IPS DF 19.7 (cell line): Measurements from ENCODE around the gene PCBP4.
A peak's percentile ranks its signal among the peaks of the same experiment; 100 is the strongest.
"Not testable (repeated sequence)": the region's sequence is repeated elsewhere in the genome, so short reads cannot be mapped to it uniquely, and the experiment has no call there.

Source experiments
- DNase-seq: peaks from one replicate; pipeline ENCODE4 v3.0.0-alpha.2; 2013; ENCODE audit warnings: low read depth, low spot score

The PCBP4 gene

DNA sequence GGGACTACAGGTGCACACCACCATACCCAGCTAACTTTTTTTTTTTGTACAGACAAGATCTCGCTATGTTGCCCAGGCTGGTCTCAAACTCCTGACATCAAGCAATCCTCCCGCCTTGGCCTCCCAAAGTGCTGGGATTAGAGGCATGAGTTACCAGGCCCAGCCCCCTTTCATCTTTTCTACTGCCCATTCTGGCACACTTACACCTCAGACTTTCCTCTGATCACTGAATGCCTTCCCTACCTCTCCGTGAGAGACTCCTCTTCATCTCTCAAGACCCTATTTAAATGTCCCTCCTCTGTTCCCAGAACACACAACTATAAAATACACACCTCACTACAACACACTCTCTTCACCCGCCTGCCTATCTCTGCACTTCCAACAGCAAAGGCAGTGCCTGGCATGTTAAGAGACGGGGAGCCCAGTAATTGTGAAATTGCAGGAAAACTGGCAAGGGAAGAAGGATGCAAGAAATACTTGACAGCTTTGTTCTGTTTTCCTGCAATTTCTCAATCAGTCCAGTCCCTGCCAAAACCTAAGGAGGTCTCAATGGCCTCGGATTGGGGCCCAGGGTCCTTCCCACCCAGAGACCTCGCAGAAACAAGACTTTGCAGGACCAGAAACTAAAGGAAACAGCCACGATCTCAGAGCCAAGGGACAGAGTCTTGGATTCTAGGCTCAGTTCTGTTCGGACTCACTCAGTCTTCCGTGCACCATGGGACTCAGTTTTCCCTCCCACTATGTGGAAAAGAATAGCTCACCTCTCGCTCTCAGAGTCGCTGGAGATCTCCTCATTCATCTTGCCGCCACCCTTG is 26.4 kb downstream of the PCBP4 start:
- DNase-seq, result no peak

DNA sequence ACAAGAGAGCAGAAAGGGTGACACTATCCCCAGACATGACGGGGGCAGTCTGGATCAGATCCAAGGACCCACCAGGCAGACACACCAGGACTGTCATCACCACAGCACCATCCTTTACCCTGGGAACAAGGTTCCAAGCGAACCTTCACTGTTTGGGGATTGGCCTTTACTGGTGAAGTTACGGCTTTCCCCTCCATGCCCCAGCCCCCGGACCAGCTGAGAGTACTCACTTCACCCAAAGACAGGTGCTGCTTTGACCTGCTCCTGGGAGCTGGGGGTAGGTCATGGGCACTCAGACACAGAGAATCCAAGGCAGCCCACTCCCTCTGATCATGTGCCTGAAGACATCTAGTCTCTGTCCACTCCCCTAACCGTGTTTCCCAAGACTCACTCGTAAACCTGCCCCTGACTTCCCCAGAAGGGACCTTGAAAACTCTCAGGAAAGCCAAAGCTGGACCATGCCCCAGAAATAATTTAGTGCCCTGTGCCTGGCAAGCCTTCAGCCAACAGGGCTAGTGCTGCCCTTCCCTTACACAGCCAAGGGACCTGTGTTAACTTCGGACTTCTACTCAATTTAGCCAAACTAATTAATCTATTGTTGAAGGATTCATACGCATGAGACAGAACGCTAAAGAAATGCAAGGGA is 28.4 kb downstream of the PCBP4 start:
- DNase-seq, result no peak

DNA sequence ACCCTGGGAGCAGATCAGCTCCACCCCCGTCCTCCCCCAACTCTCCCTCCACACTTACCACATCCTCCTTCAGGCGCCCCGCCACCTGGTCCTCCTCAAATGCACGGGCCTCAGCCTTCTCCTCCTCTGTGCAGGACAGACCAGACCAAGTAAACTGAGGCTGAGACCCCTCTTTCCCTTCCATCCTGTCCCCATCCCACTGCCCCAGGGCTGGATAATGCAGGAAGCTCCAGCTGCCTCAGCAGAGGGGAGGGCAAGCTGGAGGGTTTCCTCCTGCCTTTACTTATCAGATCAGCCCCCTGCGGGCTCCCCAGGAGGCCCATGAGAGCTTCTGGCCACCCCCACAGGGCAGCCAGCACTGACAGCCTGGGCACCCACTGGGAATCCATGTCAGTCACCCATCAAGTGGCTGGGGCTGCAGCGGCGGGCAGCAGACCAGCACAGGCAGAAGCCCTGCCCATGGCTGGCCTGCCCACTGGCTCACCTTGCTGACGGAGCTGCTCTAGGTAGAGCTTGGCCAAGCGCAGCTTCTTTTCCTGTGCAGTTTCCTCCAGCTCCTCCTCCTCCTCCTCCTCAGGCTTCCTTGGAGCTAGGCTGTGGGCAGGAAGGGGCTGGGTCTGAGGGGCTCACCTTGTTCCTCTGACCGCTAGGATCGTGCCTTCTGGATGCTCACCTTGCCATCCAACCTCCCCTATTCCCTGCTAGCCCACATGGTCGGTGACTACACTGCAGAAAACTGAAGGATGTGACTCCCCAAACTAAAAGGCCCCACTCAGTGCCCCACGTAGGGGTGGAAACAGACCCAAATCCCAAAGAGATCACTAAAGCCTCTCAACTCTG is 29.4 kb downstream of the PCBP4 start:
- DNase-seq, result no peak

DNA sequence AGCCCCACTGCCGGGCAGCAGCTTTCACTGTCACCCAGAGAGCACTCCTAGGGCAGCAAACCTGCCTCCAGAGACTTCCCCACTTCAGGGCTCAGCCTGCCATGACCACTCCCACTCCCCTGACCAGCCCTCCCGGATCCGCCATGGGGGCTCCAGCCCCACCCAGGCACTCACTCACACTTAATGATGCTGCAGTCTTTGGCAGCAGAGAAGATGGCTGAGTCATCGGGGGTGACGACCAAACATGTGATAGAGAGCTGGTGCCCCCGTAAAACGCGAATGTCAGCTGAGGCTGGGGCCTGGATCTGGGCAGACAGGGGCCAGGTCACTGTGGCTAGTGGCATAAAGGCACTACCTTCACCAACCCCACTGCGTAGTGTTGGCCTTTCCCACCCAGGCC is 30.2 kb downstream of the PCBP4 start:
- no peak for DNase-seq

DNA sequence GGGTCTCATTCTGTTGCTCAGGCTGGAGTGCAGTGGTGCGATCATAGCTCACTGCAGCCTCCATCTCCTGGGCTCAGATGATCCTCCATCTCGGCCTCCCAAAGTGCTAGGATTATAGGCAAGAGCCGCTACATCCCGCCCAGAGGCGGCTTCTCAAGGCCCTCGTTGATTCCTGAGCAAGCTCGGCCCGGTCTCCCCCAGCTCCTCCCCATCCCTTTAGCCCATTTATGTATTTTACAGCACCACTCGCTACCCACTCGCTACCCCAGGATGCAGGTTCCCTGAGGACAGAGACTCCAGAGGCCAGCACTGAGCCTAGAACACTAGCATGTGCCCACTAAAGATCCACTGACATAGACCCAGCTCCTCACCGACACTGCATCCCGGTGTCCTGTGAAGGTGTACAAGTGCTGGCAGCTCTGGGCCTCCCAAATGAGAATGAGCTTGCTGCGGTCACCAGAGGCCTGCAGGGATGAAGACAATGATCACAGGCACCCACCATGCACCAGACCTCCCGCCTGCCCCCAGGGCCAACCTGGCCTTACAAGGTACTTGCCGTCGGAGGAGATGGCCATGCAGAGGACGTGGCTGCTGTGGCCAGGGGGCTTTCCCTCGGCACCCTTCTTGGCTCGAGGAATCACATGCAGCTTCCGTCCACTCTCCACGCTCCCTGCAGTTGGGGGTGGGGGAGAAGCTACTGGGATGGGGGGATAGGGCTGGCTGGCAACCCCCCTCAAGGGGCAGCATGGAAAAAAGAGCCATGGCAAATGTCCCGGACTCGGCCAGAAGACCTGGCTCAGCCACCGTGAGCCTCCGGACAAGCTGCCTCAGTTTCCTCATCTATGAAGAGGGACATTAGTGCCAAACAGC is 31.1 kb downstream of the PCBP4 start:
- DNase-seq, result no peak

DNA sequence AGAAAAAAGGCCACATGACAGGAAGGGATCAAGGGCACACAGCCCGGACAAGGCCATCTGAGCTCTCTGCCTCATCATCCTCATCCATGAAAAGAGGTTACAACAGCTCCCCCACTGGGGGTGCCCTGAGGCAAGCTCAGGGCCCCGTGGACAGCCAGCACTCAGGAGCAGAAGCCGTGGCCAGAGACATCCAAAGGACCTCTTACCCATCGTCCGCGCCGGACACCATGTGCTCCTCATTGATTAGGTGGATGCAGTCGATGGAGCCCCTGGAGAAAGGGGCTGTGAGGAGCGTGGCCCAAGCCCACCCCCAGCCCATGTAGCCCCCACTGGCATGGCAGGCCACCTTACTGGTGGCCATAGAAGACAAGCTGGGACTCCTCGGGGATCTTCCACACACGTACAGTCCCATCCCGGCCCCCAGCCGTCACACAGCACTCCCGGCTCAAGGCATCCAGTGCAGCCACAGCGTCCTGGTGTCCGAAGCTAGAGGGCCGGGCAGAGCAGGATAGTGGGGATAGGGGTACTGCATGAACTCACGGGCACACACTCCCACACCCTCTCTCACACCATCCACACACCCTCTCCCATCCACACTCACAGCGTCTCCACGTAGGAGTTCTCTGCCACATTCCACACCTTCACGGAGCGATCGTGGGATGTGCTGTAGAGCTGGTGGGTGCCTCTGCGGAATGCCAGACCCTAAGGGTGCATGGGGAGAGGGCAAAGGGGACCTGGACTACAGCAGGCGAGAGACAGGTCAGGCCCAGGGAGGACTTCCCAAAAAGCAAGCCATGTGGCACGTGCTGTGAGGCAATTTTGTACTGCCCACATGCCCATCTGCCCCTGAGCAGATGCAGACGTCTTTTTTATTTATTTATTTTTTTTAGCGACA is 32.0 kb downstream of the PCBP4 start:
- no peak for DNase-seq

DNA sequence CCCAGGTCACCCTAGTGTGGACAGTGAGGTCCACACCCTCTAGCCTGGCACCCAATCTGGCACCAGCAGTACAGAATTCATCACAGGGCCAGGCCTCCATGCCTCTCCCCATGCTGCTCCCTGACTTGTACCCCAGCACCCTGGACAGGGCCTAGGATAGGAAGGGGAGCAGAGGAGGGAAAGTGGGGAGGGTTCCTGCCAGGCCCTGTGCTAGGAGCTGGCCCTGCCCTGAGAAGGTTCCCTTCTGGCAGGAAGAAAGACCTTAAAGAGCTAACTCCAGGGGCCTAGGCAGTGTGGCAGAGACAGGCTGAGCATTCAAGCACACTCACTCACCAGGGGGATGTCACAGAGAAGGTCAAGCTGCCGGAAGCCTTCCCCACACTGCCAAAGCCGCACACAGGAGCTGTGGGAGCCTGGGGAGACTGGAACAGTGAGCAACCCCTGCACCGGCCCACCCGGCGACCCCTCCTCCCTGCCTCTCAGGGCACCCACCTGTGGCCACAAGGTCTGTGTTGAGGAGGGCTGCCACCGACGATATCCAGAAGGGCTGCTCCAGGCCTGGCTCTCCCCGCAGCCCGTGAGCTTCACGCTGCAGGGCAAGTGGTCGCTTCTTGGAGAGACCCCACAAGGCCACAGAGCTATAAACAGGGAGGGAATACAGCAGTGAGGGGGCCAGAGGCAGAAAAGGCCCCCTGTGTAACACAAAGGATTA is 33.0 kb downstream of the PCBP4 start:
- no peak for DNase-seq

DNA sequence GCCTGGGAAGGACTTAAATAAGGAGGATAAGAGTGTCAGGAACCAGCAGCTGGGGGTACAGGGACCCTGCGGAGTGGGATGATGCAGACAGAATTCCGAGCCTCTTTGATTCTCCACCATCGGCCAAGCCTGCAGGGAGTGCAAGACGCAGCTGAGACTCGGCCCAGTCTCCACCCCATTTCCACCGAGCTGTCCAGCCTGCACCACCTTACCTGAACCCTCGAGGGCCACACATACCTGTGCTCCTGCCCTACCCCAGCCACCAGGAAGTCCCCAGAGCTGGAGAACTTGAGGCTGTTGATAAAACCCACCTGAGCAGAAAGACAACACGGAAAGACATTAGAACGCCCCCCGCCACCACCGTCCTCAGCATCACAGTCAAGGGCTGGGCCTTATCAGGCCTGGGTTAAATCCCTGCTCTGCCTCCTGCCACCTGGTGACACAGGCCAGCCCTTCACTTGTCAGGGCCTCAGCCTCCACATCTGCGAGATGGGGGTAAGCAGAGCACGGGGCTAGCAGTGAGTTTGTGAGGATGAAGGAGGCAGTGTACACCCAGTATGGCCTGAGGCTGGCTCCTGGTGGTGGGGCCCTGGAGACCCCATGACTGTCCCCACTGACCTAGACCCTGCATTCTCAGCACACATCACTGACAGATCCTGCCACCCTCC is 33.6 kb downstream of the PCBP4 start:
- DNase-seq, result no peak

DNA sequence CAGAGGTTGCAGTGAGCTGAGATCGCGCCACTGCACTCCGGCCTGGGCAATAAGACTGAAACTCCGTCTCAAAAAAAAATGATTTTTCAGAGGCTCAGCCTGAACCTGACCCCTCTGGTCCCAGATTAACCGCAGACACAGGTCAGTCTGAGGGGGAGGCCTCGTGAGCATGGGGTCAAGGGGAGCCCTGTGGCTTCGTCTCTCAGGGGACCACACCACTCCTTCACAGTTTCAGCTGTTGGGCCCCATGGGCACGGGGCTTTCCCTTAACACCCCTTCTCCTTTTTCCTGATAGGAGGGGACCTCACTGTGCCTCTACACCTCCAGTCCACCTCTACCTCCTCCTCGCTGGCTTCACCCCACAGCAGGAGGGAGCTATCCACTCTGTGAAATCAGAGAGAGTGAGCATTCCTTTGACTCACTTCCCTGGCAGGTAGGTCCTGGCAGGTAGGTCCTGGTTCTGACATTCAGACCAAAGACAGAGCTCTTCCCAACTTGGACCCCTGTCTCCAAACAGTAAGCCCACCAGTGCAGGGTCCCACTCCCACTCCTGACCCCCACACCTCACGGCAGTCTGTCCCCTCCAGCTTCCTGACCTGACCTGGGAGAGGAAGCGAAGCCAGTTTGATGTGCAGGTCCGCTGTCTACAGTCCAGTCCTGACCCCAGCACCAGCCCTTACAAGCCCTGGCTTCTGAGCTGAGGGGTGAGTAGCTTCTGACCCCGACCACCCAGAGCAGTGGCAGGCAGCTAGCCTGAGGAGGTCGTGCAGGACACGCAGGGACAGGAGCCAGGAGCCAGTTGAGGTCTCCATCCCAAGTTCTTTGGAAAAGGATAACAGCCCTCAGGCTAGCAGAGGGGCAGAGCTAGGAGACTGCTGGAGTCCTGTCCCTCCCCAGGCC is 34.5 kb downstream of the PCBP4 start:
- DNase-seq, result no peak

DNA sequence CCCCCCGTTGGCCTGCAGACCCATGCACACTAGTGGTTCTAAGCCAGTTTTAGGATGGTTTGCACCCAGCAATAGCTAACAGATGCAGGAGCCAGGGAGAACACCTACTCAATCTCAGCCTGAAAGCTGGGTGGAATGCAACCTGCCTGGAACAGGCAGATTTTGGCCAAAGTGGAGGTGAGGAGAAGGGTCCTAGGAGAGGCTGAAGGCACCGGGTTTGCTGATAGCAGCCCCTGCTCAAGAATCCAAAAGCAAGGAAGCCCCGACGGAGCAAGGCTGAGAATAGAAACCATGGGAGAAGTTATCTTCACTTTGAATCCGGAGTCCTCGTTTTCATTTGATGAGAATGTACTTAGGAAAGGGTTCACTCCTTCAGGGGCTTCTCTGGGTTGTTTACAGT is 35.5 kb downstream of the PCBP4 start:
- no peak for DNase-seq

DNA sequence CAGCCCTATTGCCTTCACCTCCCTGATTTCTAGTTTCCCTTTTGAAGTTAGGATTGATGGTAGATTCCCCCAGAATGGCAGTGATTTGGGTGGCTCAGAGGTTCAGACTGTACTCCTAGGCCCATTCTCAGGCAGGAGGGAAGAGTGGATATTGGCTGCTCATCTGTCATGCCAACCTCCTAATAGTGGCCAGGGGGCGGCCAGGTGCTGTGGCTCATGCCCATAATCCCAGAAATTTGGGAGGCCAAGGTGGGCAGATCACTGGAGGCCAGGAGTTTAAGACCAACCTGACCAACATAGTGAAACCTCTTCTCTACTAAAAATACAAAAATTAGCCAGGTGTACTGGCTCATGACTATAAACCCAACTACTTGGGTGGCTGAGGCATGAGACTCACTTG is 36.8 kb downstream of the PCBP4 start:
- DNase-seq, result no peak

DNA sequence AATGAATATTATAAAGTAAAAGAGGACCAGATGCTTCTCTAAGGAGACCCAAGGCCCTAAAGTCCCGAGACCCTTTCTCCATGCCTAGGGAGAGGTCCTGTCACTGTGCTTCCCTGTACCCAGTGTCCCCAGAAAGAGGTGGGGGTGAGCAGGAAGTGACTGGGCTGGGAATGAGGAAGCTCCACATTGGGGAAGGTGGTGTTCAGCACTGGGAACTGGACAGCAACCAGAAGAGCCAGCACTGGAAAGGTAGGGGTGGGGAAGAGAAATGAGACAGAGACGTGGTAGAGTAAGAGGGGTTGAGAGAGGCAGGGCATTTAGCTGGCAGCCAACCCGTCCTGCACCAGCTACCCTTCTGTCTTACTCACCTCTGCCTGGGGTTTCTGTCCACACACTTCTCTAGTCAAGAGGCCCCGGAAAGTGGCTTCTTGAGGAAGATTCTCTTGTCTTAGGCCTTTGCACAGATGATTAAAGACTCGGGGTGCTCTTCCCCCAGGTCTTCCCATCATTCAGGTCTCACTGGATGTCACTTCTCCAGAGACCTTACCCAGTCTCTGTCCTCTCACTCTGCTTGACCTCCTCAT is 37.7 kb downstream of the PCBP4 start:
- DNase-seq, result peak; percentile 5

DNA sequence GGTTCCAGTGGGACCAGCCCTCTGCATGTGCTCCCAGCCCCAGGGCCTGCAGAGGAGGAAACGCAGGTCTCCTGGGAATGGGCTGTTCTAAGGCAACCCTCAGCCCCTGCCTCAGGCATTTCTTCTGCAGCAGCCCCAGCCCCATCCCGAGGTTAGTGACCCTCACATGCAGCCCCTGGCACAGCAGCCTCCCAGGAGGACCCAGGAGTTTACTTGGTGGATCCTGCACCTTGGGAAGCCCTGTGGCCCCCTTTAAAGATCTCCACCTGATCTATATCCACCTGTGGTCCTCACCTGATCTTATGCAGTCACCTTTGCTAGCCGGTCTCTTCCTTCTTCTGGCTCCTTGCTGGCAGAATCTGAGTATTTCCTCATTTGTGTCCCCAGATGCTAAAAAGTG is 38.3 kb downstream of the PCBP4 start:
- not testable (repeated sequence) for DNase-seq

DNA sequence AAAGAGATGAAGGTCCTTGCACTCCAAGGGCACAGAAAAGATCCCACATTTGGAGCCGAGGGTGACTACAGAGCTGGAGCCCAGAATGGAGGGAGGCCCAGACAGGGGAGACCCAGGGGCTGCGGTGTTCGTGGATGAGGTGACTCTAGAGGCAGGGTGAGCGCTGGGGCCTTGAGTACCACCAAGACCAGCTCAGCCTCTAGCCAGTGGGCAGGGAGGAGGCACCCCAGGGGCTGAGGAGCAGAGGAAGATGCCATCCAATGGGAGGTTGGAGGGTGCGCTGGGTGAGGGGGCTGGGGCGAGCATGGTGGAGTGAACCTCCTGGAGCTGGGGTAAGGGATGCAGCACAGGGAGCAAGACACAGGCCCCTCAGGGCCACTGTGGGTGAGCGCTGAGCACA is 38.8 kb downstream of the PCBP4 start:
- no peak for DNase-seq

DNA sequence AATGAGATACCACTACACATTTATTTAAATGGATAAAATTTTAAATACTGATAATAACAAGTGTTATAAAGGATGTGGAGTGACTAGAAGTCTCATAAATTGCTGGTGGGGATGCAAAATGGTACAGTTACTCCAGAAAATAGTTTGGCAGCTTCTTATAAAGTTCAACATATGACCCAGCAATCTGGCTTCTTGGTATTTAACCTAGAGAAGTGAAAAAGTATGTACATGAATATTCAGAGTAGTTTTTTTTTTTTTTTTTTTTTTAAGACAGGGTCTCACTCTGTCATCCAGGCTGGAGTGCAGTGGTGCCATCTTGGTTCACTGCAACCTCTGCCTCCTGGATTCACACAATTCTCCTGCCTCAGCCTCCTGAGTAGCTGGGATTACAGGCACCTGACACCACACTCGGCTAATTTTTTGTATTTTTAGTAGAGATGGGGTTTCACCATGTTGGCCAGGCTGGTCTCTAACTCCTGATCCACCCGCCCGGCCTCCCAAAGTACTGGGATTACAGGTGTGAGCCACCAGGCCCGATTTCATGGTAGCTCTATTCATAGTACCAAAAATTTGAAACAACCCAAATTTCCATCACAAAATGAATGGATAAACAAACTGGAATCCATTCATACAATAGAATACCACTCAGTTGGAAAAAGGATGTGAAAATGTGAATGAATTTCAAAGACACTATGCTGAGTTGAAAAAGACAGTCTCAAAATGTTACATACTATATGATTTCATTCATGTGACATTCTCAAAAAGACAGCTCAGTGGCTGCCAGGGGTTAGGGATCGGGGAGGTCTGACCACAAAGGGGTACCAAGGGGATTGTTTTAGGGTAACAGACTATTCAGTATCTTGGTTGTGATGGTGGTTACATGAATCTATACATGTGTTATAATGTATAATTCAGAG is 39.9 kb downstream of the PCBP4 start:
- DNase-seq, result no peak

DNA sequence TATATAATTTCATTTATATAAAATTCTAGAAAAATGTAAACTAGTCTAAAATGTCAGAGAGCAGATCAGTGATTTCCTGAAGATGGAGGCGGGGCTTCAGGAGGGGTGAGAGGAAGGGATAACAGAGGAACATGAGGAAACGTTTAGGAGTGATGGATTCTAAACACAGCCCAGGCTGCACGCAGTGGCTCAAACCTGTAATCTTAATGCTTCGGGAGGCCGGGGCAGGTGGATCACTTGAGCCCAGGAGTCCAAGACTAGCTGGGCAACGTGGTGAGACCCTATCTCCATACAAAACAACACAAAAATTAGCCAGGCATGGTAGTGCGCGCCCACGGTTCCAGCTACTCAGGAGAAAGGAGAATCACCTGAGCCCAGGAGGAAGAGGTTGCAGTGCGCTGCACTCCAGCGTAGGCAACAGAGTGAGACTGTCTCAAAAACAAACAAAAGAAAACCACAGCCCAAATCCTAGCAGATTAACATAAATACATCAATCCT is 46.1 kb downstream of the PCBP4 start:
- no peak for DNase-seq

DNA sequence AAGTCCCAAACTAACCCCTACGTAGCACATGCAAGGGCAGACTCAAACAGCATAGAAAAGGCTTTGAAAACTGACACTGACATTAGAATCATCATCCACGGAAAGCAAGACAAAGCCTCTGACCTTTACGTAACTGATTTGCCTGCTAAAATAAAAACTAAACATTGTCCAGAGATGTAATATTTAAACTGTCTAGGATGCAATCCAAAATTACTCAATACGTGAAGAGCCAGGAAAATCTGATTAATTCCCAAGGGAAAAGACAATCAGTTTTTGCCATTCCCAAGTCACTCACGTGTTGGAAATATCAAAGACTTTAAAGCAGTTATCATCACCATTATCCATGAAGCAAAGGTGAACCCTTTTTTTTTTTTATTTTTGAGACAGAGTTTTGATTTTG is 50.8 kb downstream of the PCBP4 start:
- no peak for DNase-seq
